Osteocyte (in vitro differentiated cells): ENCODE results near the gene CSF1R. TPM values are rescaled to one million over a fixed set of nuclear protein-coding genes. Genes with fewer than 3 reads are reported as not detected.

Source experiments
- DNase-seq: peaks from one replicate; pipeline ENCODE4 v3.0.0; 2021; ENCODE audit warnings: mixed read lengths; ENCODE audit not compliant: unreplicated experiment; ENCODE audit errors: extremely low spot score
- H3K27ac Mint-ChIP-seq: one replicate; pipeline ENCODE4 v1.8.0; 2021; ENCODE audit warnings: mild to moderate bottlenecking, mixed read lengths; ENCODE audit not compliant: unreplicated experiment
- H3K27me3 Mint-ChIP-seq: one replicate; pipeline ENCODE4 v1.8.0; 2021; ENCODE audit warnings: mixed read lengths; ENCODE audit not compliant: unreplicated experiment
- H3K36me3 Mint-ChIP-seq: one replicate; pipeline ENCODE4 v1.8.0; 2021; ENCODE audit warnings: mixed read lengths; ENCODE audit not compliant: unreplicated experiment
- H3K4me1 Mint-ChIP-seq: one replicate; pipeline ENCODE4 v1.8.0; 2021; ENCODE audit warnings: mixed read lengths; ENCODE audit not compliant: unreplicated experiment
- H3K4me3 Mint-ChIP-seq: one replicate; pipeline ENCODE4 v1.8.0; 2021; ENCODE audit warnings: mild to moderate bottlenecking, moderate library complexity, mixed read lengths; ENCODE audit not compliant: unreplicated experiment
- H3K9me3 Mint-ChIP-seq: one replicate; pipeline ENCODE4 v1.8.0; 2021; ENCODE audit warnings: mixed read lengths; ENCODE audit not compliant: unreplicated experiment
- total RNA-seq: library from RNA; stranded (reverse); gene quantifications from 2 replicates; pipeline ENCODE4 v1.2.1, GENCODE V29; 2021
- TF ChIP-seq, protein P1 (sequence below): fragments of 200-600 bp; sonication (generic); IDR thresholded peaks from 2 replicates; pipeline ENCODE4 v1.5.0; 2021; ENCODE audit warnings: antibody characterized with exemption, mild to moderate bottlenecking, moderate library complexity

CSF1R gene
- total RNA-seq, 1 donor from 2014 or later, result 1.2 TPM

DNA sequence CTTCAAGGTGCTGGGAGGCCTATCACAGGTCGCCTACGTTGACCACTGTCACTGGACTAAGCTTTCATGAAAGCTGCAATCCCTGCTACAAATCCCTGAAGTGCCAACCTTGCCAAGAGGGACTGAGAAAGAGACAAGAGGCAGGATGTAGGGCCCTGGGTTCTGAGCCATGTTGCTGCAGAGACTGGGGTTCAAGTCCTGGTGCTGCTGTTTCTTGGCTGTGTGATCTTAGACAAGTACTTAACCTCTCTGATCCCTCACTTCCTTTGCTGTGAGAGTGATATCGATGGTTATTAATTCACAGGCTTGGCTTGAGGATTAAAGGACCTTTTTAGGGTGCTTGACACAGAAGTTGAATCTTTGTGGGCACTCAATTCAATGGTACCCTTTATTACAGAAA, 15.5 kb downstream of the CSF1R start:
- TF ChIP-seq, protein P1, sequence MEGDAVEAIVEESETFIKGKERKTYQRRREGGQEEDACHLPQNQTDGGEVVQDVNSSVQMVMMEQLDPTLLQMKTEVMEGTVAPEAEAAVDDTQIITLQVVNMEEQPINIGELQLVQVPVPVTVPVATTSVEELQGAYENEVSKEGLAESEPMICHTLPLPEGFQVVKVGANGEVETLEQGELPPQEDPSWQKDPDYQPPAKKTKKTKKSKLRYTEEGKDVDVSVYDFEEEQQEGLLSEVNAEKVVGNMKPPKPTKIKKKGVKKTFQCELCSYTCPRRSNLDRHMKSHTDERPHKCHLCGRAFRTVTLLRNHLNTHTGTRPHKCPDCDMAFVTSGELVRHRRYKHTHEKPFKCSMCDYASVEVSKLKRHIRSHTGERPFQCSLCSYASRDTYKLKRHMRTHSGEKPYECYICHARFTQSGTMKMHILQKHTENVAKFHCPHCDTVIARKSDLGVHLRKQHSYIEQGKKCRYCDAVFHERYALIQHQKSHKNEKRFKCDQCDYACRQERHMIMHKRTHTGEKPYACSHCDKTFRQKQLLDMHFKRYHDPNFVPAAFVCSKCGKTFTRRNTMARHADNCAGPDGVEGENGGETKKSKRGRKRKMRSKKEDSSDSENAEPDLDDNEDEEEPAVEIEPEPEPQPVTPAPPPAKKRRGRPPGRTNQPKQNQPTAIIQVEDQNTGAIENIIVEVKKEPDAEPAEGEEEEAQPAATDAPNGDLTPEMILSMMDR, result no peak
- Mint-ChIP-seq H3K9me3 (peaks cover 4% of the 10 kb centered on the region), H3K4me1 (peaks cover 26% of the 10 kb centered on the region), H3K27ac (no peak overlapping the region), H3K36me3 (peaks cover 4% of the 10 kb centered on the region), H3K27me3 (no peaks in the 10 kb centered on the region), H3K4me3 (no peak overlapping the region)
- no peak for DNase-seq

DNA sequence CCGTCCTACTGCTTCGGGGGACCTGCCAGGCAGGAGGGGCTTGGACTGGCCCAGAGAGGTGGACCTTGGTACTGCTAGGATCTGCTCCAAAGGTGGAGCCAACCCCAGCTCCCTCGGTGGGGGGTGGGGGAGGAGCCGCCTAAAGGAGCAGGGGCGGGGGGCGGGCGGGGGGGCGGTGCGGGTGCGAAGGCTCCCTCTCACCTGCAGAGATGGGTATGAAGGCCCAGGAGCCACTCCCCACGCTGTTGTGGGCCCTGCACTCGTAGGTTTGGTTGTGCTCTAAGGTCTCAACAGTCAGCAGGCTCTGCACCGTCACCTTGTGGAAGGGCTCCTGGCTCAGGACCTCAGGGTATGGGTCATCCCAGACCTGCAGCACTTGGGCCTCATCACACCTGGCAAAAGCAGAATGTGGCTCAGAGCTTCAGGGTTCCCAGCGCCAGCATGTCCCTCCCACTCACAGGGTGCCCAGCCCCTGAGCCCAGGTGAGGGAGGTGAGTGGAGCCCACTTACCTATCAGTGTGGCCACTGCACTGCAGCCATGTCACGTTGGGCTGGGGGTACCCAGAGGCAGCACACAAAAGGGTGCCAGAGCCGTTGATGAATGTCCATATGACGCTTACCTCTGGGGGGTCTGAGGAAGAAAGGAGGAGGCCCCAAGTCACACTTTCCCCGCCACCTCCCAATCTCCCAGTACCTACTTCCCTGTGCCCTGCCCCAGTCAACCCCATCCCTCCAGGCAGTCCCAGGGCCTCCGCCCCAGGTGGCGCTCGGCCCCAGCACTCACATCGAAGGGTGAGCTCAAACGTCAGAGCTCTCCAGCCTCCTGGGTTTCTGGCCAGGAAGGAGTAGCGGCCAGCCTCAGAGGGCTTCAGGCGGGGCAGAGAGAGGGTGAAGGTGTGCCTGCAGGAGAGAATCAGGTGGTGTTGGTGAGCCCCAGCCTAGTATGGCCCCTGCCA, 16.4 kb downstream of the CSF1R start:
- Mint-ChIP-seq H3K4me3 (no peak overlapping the region), H3K27ac (no peak overlapping the region), H3K9me3 (peaks cover 4% of the 10 kb centered on the region)

DNA sequence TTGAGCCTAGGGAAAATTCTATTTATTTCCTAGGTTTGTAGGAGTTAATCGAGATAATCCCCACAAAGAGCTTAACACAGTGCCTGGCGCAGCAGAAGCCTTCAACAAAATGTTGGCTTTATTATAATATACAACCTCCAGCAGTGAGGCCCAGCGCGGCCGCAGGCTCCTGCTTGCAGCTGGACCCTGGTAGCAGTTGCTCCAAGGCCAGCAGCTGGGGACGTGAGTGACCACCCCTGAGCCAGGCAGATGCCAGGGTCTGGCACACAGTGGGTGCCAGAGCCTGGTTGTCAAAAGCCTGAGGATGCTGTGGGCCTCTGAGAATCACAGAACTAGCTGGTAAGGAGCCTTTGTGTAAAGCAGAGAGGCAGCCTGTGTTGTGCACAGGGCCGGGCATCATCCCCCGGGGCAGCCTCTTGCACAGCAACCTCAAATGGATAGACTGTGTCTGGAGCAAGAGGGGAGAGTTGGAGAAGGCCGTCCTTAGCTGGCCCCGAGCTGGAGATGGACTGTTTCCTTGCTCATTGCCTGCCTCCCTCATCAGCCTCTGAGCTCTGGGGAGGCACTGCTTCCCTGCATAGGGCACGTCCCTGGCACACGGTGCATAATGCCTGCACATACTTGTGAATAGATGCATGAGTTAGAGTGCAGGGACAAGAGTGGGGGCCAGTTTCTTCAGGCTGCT, 17.3 kb downstream of the CSF1R start:
- H3K4me1 Mint-ChIP-seq, result peaks cover 43% of the 10 kb centered on the region
- H3K27me3 Mint-ChIP-seq, result no peaks in the 10 kb centered on the region
- DNase-seq, result no peak
- peaks cover 4% of the 10 kb centered on the region for H3K36me3 Mint-ChIP-seq
- peaks cover 4% of the 10 kb centered on the region for H3K9me3 Mint-ChIP-seq
- TF ChIP-seq, protein P1, result no peak
- H3K27ac Mint-ChIP-seq, result no peak overlapping the region
- H3K4me3 Mint-ChIP-seq, result no peak overlapping the region

More for the DNA sequence above, 16.4 kb downstream of the CSF1R start:
- Mint-ChIP-seq H3K4me1 (peaks cover 35% of the 10 kb centered on the region), H3K27me3 (no peaks in the 10 kb centered on the region), H3K36me3 (peaks cover 4% of the 10 kb centered on the region)
- no peak for DNase-seq
- TF ChIP-seq, protein P1, result no peak

DNA sequence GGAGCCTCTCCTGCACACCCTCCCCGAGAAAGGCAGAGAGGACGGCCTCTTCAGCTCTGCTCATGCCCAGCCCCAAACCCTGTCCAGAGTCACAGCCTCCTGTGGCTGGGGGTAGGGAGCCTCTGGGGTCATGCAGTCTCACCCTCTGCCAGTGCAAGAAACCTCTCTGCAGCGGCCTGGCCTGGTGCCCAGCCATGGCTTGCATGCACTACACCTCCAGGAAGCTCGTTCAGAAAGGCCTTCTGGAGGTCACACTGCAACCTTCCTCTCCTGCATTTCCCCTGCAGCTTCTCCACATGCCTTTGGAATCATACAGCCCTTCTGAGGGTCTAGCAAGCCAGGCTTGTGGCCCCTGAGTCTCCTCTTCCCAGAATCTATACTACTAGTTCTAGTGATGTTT, 17.9 kb downstream of the CSF1R start:
- Mint-ChIP-seq H3K27ac (no peak overlapping the region), H3K4me1 (peaks cover 46% of the 10 kb centered on the region), H3K36me3 (peaks cover 4% of the 10 kb centered on the region), H3K27me3 (no peaks in the 10 kb centered on the region), H3K9me3 (peaks cover 4% of the 10 kb centered on the region), H3K4me3 (no peak overlapping the region)
- TF ChIP-seq, protein P1, result no peak
- no peak for DNase-seq

DNA sequence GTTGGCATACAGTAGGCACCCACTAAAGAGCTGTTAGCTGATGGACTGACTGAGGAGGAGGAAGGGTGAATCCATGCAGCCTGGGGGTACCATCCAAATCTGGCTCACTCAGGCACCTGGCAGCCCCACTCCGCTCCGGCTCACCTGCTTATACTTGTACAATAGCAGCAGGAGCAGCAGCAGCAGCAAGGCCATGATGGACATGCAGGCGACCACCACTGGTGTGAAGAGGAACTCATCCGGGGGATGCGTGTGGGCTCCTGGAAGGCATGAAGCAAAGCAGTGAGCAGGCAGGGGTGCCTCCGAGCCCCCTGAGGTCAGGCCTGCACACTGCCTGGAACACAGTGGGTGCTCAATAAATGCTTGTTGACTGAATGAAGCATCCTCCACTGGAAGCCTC, 18.3 kb downstream of the CSF1R start:
- Mint-ChIP-seq H3K4me1 (peaks cover 46% of the 10 kb centered on the region), H3K36me3 (peaks cover 4% of the 10 kb centered on the region), H3K9me3 (peaks cover 4% of the 10 kb centered on the region), H3K27me3 (no peaks in the 10 kb centered on the region), H3K27ac (no peak overlapping the region), H3K4me3 (no peak overlapping the region)
- TF ChIP-seq, protein P1, result no peak
- no peak for DNase-seq
